HL-60/S4 (cell line): Measurements from ENCODE around the gene KCNH2.

Source experiments
- in situ Hi-C: fragments of 300-500 bp; cut with MboI; formaldehyde crosslinking; loops from 2 replicates; pipeline ENCODE4 v1.14.3; 2022; ENCODE audit warnings: low sequenced_read_pairs

Gene KCNH2

DNA sequence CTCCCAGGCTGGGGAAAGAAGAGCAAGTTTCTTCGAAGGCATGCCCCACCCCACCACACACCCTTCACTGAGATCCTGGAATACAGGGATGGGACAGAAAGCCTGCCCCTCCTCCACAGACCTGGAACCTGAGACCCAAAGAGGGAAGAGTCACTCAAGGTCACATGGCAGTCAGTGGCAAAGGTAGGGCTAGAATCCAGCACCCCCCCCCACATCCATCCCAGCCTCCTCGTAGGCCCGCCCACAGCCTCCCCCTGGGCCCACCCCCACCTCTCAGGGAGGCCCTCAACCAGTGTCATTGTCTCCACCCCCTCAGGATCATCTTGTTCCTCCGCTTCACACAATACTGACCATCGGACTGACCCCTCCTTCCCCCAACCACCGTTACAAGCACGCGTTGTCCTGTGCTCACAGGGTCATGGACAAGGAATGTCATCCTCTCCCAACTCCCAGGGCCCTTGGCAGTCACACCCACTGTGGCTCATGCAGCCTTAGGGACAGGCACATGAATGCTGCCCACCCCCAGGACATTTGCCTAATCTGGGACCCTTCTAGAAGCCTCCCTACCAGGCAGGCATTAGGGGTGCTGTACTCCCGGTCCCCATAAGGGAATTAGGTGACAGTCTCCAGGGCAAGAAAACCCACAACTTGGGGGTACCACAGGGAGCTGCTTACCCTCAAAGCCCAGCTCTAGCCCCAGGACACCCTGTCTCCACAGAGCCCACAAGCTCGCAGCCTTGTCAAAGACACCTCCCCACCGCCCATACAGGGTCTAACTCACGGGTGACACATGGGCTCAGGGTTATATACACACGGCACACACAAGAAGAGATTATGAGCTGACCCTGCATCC, 1.4 kb downstream of the KCNH2 start:
- in situ Hi-C loops = no loop called here

GRCh38 chr7:150975536-150976319, 2.4 kb downstream of the KCNH2 start:
- in situ Hi-C loops = no loop called here

GRCh38 chr7:150974468-150975391, 3.4 kb downstream of the KCNH2 start:
- in situ Hi-C loops = no loop called here

DNA sequence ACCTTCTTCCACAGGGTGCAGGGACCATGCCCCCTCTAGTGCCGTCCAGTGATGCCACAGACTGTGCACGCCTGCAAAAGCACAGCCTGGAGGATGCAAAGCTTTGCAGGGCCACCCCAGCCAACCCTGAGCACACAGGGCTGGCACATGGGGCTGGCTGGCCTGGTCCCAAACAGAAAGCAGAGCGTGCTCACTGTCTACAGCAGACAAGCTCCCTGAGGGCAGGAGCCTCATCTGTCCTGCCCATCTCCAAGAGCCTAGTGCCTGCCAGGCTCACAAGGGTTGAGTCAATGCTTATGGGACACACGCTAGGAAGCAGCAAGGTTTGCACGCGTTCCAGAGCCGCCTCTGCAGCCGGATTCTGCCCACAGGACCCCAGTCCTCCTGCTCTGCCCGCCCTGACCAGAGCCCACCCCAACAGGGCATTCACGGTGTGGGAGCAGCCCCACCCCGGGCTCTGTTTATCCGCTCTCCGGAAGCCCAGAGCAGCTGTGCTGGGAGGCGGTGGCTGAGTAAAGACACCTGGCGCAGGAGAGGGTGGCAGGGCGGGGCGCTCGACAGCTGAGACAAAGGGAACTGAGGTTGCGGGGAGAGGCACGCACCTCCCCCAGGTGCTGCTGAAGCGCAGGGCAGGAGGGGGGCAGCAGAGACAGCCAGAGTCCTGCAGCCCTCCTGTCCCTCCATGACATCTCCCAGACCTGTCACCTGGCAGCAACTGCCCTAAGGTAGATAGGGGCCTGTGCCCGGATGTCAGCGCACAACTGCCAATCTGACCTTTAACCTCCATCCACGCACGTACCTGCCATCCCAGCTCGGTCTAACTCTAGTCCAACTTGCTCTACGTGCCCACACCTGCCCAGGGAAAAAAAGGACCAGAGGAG, 4.3 kb downstream of the KCNH2 start:
- in situ Hi-C loops = no loop called here

DNA sequence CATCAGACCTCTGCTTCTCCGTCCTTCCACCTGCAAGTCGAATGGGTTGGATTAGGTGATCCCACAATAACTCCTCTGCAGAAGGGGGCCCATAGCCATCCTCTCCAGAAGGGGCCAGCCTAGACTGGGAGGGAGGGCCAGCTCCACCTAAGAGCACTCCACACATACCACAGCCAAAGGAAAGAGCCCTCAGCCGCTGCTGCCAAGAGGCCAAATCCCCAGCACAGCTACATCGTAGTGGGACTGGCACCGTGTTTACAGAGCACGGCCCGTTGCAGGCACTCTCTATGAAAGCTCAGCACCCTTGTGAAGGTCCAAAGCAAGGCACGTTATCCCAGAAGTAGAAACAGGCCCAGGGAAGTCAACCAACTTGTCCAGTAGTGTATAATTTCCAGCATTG, 5.4 kb downstream of the KCNH2 start:
- in situ Hi-C loops = no loop called here

DNA sequence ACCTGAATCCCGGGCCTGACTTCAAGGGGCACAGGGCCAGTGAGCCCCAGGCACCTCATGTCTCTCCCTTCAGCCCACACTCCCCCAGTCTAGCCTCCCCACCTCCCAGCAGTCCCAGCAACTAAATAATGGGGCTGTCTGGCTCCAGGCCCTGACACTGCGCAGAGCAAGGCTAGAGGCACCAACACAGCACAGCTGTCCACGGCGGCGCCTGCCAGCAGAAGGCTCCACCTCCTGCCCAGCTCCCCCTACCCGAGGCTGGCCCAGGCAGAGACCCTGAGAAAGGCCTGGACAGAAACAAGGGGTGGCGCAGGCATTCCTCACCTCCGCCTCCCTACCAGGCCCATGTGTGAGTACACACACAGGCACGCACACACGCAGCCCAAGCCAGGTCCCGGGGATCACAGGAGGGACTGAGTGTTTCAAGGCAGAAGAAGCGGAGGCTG, 6.1 kb downstream of the KCNH2 start:
- in situ Hi-C loops = no loop called here

DNA sequence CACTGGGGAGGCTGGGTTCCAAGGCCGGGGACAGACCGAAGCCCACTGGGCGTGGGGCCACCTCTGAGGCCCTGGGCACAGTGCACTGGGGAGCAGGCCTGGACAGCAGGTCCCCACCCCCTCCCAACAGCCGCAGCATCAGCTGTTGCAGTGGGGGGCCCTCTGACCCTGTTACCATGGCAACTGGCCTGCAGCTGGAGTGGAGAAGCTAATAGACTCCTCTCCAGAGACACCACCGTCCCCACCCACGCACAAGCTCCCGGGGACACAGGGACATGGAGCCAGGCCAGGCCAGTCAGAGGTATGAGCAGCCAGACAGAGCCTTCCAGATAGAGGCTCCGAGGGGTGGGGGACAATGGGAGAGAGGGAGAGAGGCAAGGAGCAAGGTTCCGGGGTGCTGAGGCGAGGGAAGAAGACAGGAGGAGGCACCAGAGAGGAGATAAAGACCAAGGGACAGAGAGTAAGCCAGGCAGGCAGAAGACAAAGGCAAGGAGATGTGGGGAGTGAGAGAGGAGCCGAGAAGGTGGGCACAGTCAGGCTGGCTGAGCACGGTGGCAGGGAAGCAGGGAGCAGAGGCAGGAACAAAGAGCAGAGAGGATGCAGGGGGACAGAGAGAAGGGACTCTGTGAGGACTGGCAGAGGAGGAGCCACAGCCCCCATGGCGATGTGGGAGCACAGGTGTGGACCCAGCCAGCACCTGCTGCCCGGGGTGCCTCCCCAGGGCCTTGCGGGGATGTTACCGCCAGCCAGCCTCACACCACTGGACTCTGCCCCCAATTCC, 6.7 kb downstream of the KCNH2 start:
- in situ Hi-C loops = no loop called here

DNA sequence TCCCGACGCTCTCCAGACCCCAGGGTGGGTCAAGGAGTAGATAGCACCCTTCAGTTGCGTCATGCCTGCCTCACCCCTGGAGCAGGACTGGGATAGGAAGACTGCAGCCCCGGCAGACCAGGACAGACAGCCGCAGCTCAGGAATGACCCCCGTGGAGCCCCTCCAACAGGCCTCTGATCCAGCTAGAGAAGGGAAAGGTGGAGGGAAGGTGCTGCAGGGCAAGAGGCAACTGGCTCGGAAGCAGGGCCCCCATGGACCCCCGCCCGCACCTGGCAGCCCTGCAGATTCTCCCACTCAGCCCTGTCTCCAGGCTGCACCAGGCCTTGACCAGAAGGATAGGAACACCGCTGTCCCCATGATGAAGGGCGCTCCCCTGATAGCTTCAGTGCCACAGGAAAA, 7.7 kb downstream of the KCNH2 start:
- in situ Hi-C loops = no loop called here

DNA sequence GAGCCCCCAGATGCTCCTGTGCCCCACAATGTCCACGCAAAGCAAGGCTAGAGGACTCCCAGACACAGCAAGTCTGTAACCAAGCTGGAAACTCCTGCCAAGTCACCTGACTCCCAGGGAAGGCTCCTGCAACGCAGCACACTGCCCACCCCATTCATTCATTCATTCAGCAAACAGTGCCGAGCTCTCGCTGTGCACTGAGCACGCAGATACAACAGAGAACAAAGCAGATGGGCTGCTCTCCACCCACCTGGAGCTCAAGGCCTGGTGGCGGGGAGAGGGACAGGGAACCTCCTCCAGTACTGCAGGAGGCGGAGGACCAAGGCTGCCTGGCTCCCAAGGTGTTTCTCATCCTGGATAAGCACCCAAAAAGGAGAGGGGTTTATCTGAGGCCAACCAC, 8.6 kb downstream of the KCNH2 start:
- in situ Hi-C loops = no loop called here

DNA sequence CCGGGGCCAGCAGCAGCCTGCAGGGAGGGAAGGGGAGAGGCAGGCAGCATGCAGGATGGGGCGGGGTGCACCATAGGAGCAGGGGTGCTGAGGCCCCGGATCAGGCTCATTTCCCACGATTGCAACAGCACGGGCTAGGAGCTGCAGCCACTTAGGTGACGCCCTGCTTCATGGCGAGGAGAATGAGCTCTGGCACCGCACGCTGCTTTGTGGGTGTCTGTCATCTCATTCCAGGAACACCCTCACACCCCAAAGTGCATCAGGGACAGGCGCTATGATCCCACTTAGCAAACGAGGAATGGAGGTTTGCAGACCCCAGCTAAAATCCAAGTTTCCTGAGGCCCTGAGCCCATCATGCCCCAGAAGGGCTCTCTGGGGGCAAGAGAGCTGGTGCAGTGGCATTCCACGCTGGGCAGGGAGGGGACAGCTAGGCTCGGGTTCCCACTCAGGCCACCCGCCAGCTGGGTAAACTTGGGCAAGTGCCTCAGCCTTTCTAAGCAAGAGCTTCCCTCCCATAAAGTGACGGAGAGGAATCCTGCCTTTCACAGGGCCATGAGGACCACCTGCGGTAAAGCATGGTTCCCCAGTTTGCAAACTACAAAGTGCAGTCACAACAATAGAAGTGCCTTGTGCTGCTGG, 9.3 kb downstream of the KCNH2 start:
- in situ Hi-C loops = no loop called here

GRCh38 chr7:150968056-150968733, 9.9 kb downstream of the KCNH2 start:
- in situ Hi-C loops = no loop called here

- in situ Hi-C loops = no loop called here
Observed at GRCh38 chr7:150967349-150967748, 10.8 kb downstream of the KCNH2 start.

GRCh38 chr7:150966002-150966401, 12.1 kb downstream of the KCNH2 start:
- in situ Hi-C loops = no loop called here

DNA sequence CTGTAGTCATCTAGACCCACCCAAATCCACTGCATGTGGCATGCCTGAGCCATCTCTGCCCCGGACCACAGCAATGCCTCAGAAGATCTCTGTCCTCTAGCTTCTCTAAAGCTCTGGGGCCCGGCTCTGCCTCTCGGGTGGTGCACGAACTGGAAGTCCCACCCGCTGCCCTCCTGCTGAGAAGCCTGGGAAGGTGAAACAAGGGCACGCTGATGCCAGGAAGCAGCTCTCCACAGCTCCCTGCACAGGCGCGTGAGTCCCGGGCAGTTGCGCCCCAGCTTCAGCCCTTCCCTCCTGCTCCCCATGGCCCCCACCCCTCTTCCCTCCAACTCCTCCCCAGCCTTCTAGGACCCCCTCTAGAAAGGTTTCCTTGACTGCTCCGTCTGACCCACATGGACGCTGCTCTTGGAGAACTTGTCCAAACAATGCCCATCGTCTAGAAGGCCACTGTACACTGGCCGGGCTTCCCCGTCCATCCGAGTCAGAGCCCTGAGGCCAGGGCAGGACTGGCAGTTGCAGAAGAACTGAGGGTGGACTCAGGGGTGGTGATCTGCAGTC, 12.8 kb downstream of the KCNH2 start:
- in situ Hi-C loops = no loop called here

DNA sequence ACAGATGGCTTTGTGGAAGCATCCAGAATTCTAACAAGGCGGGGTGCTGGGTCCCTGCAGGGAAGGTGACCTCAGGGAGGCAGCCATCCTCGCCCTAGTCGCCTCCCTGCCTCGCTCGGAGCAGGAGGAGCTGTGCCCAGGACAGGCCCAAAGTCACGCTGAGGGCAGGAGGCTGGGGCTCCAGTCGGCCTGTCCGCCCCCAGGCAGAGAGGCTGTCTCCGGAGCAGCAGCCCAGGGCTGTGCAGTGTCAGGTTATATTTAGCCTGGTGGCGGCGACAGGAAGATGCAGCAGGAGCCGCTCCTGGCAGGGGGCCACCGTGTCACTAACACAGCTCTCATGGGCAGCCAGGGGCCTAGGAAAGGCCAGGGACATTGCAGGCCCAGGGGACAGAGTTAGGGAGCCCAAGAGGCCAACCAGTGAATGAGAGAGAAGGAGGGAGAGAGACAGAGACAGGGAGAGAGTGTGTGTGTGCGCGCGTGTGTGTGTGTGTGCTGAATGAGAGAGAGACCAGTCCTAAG, 13.5 kb downstream of the KCNH2 start:
- in situ Hi-C loops = no loop called here

DNA sequence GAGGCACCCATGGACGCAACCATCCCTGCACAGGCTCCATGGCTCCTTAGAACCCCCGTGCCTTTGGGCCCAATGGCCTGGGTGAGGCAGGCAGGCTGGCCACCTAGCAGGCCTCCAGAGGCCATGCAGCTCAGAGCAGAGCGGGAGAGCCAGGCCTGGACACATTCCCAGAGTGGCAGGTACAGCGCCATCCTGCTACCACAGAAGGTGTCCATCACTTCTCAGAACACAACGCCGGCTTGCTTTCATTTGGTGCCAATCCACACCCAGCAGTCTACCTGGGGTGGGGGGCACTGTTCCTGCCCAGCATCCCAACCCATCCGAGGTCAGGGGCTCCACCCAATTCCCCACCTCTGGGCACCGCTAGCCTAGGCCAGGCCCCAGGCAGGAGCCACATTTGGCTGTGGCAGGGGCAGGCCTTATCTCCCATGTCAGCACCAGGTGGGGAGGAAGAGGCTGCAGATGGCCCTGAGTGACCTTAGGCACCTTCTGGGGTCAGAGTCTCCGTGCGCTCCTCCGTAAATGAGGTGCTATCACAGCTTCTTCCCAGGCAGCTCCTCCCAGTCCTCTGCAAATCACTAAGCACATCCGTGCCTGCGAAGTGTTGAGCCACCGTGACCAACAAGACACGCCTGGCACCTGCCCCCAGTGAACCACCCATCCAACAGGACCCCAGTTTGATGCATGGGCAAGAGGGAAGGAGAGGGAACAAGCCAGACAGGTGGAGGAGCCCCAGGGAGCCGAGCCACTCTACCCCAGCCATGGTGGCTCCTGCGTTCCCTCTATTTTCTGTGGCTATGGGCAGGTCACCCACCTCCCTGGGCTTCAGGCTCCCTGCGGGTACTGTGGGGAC, 14.2 kb downstream of the KCNH2 start:
- in situ Hi-C loops = no loop called here
